ENCODE data around the gene C1orf232. TPM values are rescaled to one million over a fixed set of nuclear protein-coding genes. Genes with fewer than 3 reads are reported as not detected.

C1orf232 gene
- total and polyA plus RNA-seq, 4 donors, result not detected

- TF ChIP-seq RXRA (IDR thresholded peaks at IDR 0.05) (no peak), HNF4G (IDR thresholded peaks at IDR 0.05) (no peak), GABPA (IDR thresholded peaks at IDR 0.05 in 1 of 2, conservative IDR thresholded peaks at IDR 0.05 in 1 of 2) (no peak), HNF4A (conservative IDR thresholded peaks at IDR 0.05) (no peak), JUND (IDR thresholded peaks at IDR 0.05) (no peak), MAX (IDR thresholded peaks at IDR 0.05) (no peak), SP1 (IDR thresholded peaks at IDR 0.05) (no peak), NR2F2 (IDR thresholded peaks at IDR 0.05) (no peak), YY1 (IDR thresholded peaks at IDR 0.05) (no peak), ATF3 (IDR thresholded peaks at IDR 0.05) (no peak), EGR1 (IDR thresholded peaks at IDR 0.05; ENCODE audit: low read depth in 2 of 2) (no peak), ZBTB33 (IDR thresholded peaks at IDR 0.05) (no peak), REST (IDR thresholded peaks at IDR 0.05) (no peak), FOXA2 (IDR thresholded peaks at IDR 0.05) (no peak), CTCF (IDR thresholded peaks at IDR 0.05; ENCODE audit: low read depth, low read length, missing input control) (no peak), RAD21 (IDR thresholded peaks at IDR 0.05) (no peak)
- WGBS, result 26% methylated on average over 12 of the region's 12 CpGs
- peaks cover 5 to 8% (median 7%) of the 10 kb centered on the region in 4 donors for H3K4me1 ChIP-seq (ENCODE audit: control insufficient read depth in 4 of 4, insufficient read depth in 4 of 4, low read length in 3 of 4)
- peaks cover 0 to 4% (median 0%) of the 10 kb centered on the region in 4 donors for H3K27me3 ChIP-seq (ENCODE audit: control insufficient read depth in 4 of 4, insufficient read depth in 4 of 4, low read length in 3 of 4)
- DNase-seq (ENCODE audit: low spot score), result no peak
- H3K9ac ChIP-seq (ENCODE audit: low read depth in 1 of 2, low read length in 2 of 2), result no peak overlapping the region
- H3K4me3 ChIP-seq (ENCODE audit: low read depth in 1 of 3, low read length in 3 of 3), result no peak overlapping the region
- H3K36me3 ChIP-seq (ENCODE audit: control insufficient read depth in 4 of 4, insufficient read depth in 3 of 4, low read depth in 1 of 4, low read length in 3 of 4), result no peaks in the 10 kb centered on the region
- no peaks in the 10 kb centered on the region for H3K9me3 ChIP-seq (ENCODE audit: control insufficient read depth in 4 of 4, low read length in 3 of 4)
- no peak overlapping the region for H3K27ac ChIP-seq (ENCODE audit: low read depth in 1 of 2, low read length in 2 of 2)
Observed at GRCh38 chr1:26156285-26157038, 12.3 kb downstream of the C1orf232 start.

Measured in liver (tissue), 9 donors.